HG03457 (cell line): ENCODE results near the gene SFI1.
"Not testable (repeated sequence)": the region's sequence is repeated elsewhere in the genome, so short reads cannot be mapped to it uniquely, and the experiment has no call there.

Experiments used
- ATAC-seq: cut with Tn5 transposase; IDR thresholded peaks from one replicate; pipeline ENCODE4 v1.9.1; 2021; ENCODE audit warnings: moderate number of reproducible peaks; ENCODE audit not compliant: unreplicated experiment

SFI1 gene

GRCh38 chr22:31496007-31496734 is at the start of gene SFI1:
Gene SFI1 (plus strand): TSS chr22:31496536. CDS start chr22:31508285, 11,749 bp downstream.
- peak; percentile 57 for ATAC-seq

GRCh38 chr22:31446767-31447166 is 49.6 kb upstream of the SFI1 start:
- ATAC-seq: no peak

- no peak for ATAC-seq
Measured at GRCh38 chr22:31447337-31447736, 49.0 kb upstream of the SFI1 start.

- no peak for ATAC-seq
Measured at GRCh38 chr22:31448382-31448781, 48.0 kb upstream of the SFI1 start.

GRCh38 chr22:31449506-31449905 is 46.8 kb upstream of the SFI1 start:
- no peak for ATAC-seq

- ATAC-seq: no peak
Measured at GRCh38 chr22:31451709-31452571, 44.4 kb upstream of the SFI1 start.

- no peak for ATAC-seq
Measured at GRCh38 chr22:31461699-31462098, 34.6 kb upstream of the SFI1 start.

- ATAC-seq: no peak
Measured at GRCh38 chr22:31465307-31465706, 31.0 kb upstream of the SFI1 start.

- no peak for ATAC-seq
Measured at GRCh38 chr22:31474743-31475142, 21.6 kb upstream of the SFI1 start.

- no peak for ATAC-seq
Measured at GRCh38 chr22:31475800-31476199, 20.5 kb upstream of the SFI1 start.

GRCh38 chr22:31477329-31477728 is 19.0 kb upstream of the SFI1 start:
- ATAC-seq: no peak

- no peak for ATAC-seq
Measured at GRCh38 chr22:31481129-31481528, 15.2 kb upstream of the SFI1 start.

GRCh38 chr22:31482470-31482869 is 13.9 kb upstream of the SFI1 start:
- ATAC-seq: not testable (repeated sequence)

- ATAC-seq: not testable (repeated sequence)
Measured at GRCh38 chr22:31486369-31486768, 10.0 kb upstream of the SFI1 start.

- ATAC-seq: no peak
Measured at GRCh38 chr22:31486951-31487350, 9.4 kb upstream of the SFI1 start.

GRCh38 chr22:31488346-31488883 is 7.9 kb upstream of the SFI1 start:
- ATAC-seq: no peak

GRCh38 chr22:31488988-31489617 is 7.2 kb upstream of the SFI1 start:
- no peak for ATAC-seq

GRCh38 chr22:31489632-31490495 is 6.5 kb upstream of the SFI1 start, which contains the start of gene EIF4ENIF1:
Gene EIF4ENIF1 (minus strand): TSS chr22:31489842. CDS start chr22:31488718, 1,124 bp downstream.
- peak; percentile 18 for ATAC-seq

- ATAC-seq: peak; percentile 38
Measured at GRCh38 chr22:31490496-31490925, 5.8 kb upstream of the SFI1 start.
